MM.1S (cell line): ENCODE data around the gene GPHN.

Source experiments
- DNase-seq: peaks from one replicate; pipeline ENCODE4 v3.0.0-alpha.2; 2015
- H2AFZ ChIP-seq: fragments of 300-600 bp; sonication (generic); 2 replicates; pipeline ENCODE4 v1.6.0; 2016; ENCODE audit warnings: antibody characterized with exemption, low read length
- H3F3A ChIP-seq: fragments of 300-600 bp; sonication (generic); 2 replicates; pipeline ENCODE4 v1.6.1; 2016; ENCODE audit warnings: mild to moderate bottlenecking, antibody characterized with exemption, low read length, moderate library complexity, mixed read lengths; ENCODE audit not compliant: insufficient read depth
- H3K27ac ChIP-seq: fragments of 300-600 bp; sonication (generic); 2 replicates; pipeline ENCODE4 v1.5.1; 2016; ENCODE audit warnings: mild to moderate bottlenecking, low read length
- H3K27me3 ChIP-seq: fragments of 300-600 bp; sonication (generic); replicated peaks from 2 replicates; pipeline ENCODE4 v1.6.0; 2016; ENCODE audit warnings: low read length; ENCODE audit not compliant: insufficient read depth
- H3K36me3 ChIP-seq: fragments of 300-600 bp; sonication (generic); replicated peaks from 2 replicates; pipeline ENCODE4 v1.6.1; 2016; ENCODE audit warnings: mild to moderate bottlenecking, low read length, mixed read lengths; ENCODE audit not compliant: insufficient read depth
- H3K4me1 ChIP-seq: fragments of 300-600 bp; sonication (generic); 2 replicates; pipeline ENCODE4 v1.6.1; 2016; ENCODE audit warnings: low read length, mixed read lengths
- H3K4me2 ChIP-seq: fragments of 300-600 bp; sonication (generic); 2 replicates; pipeline ENCODE4 v1.6.0; 2016; ENCODE audit warnings: low read depth, low read length
- H3K4me3 ChIP-seq: fragments of 300-600 bp; sonication (generic); 2 replicates; pipeline ENCODE4 v1.5.1; 2016; ENCODE audit warnings: low read length, mixed read lengths
- H3K79me2 ChIP-seq: fragments of 300-600 bp; sonication (generic); 2 replicates; pipeline ENCODE4 v1.6.1; 2016; ENCODE audit warnings: mixed run types, low read length, mixed read lengths
- H3K9ac ChIP-seq: fragments of 300-600 bp; sonication (generic); 2 replicates; pipeline ENCODE4 v1.6.1; 2016; ENCODE audit warnings: low read length, mixed read lengths
- H3K9me2 ChIP-seq: fragments of 300-600 bp; sonication (generic); replicated peaks from 2 replicates; pipeline ENCODE4 v1.6.1; 2016; ENCODE audit warnings: mild to moderate bottlenecking, low read length, mixed read lengths; ENCODE audit not compliant: insufficient read depth
- H3K9me3 ChIP-seq: fragments of 300-600 bp; sonication (generic); replicated peaks from 2 replicates; pipeline ENCODE4 v1.6.1; 2016; ENCODE audit warnings: mild to moderate bottlenecking, low read length, mixed read lengths; ENCODE audit not compliant: insufficient read depth
- H4K20me1 ChIP-seq: fragments of 300-600 bp; sonication (generic); 2 replicates; pipeline ENCODE4 v1.6.1; 2016; ENCODE audit warnings: mild to moderate bottlenecking, low read length, moderate library complexity, mixed read lengths; ENCODE audit not compliant: insufficient read depth
- CTCF ChIP-seq: fragments of 300-600 bp; sonication (generic); IDR thresholded peaks from 2 replicates; pipeline ENCODE4 v1.5.1; 2016; ENCODE audit warnings: antibody characterized with exemption, low read length, mixed read lengths
- EZH2 ChIP-seq: fragments of 300-600 bp; sonication (generic); optimal IDR thresholded peaks from 2 replicates; pipeline ENCODE3; 2017; ENCODE audit warnings: low read depth, mild to moderate bottlenecking, antibody characterized with exemption, low read length, mixed read lengths
- EZH2phosphoT487 ChIP-seq: fragments of 300-600 bp; sonication (generic); IDR thresholded peaks from 2 replicates; pipeline ENCODE4 v1.6.1; 2018; ENCODE audit warnings: antibody characterized with exemption, low read length

Gene GPHN

GRCh38 chr14:67173719-67174118 is 665.8 kb downstream of the GPHN start:
- no peak for DNase-seq
- Histone ChIP-seq H3K4me2 (no peak overlapping the region), H3K79me2 (no peaks in the 10 kb centered on the region), H2AFZ (no peak overlapping the region), H3K36me3 (no peaks in the 10 kb centered on the region), H3K4me1 (no peaks in the 10 kb centered on the region), H3K27me3 (no peaks in the 10 kb centered on the region), H3K9ac (no peak overlapping the region), H3K4me3 (no peak overlapping the region), H4K20me1 (no peaks in the 10 kb centered on the region), H3K9me2 (no peaks in the 10 kb centered on the region), H3F3A (no peaks in the 10 kb centered on the region), H3K27ac (no peak overlapping the region), H3K9me3 (no peaks in the 10 kb centered on the region)
- no peak for TF ChIP-seq CTCF
- TF ChIP-seq EZH2, result no peak
- TF ChIP-seq EZH2phosphoT487, result no peak

- no peaks in the 10 kb centered on the region for H4K20me1 ChIP-seq
- no peaks in the 10 kb centered on the region for H3K9me3 ChIP-seq
- peak overlapping the region; percentile 85 for H3K4me2 ChIP-seq
- TF ChIP-seq EZH2phosphoT487, result no peak
- peaks cover 39% of the 10 kb centered on the region for H3K4me1 ChIP-seq
- H3K9ac ChIP-seq, result peak overlapping the region; percentile 81
- H2AFZ ChIP-seq, result peak overlapping the region; percentile 45; the same call in 1 of the 2 replicates
- no peaks in the 10 kb centered on the region for H3K27me3 ChIP-seq
- H3K4me3 ChIP-seq, result peak overlapping the region; percentile 42
- no peaks in the 10 kb centered on the region for H3K79me2 ChIP-seq
- no peaks in the 10 kb centered on the region for H3K36me3 ChIP-seq
- H3F3A ChIP-seq, result peaks cover 43% of the 10 kb centered on the region
- DNase-seq, result peak; percentile 60
- no peaks in the 10 kb centered on the region for H3K9me2 ChIP-seq
- peak overlapping the region; percentile 100 for H3K27ac ChIP-seq
Measured at GRCh38 chr14:67186172-67186768, 678.3 kb downstream of the GPHN start.

GRCh38 chr14:67186789-67187584 is 679.0 kb downstream of the GPHN start:
- peak overlapping the region; percentile 81 for H3K9ac ChIP-seq
- H3K4me3 ChIP-seq, result peak overlapping the region; percentile 42; the same call in 1 of the 2 replicates
- H3K27ac ChIP-seq, result peak overlapping the region; percentile 100
- H3K79me2 ChIP-seq, result no peaks in the 10 kb centered on the region
- no peaks in the 10 kb centered on the region for H3K9me3 ChIP-seq
- H3K4me1 ChIP-seq, result peaks cover 39% of the 10 kb centered on the region
- no peaks in the 10 kb centered on the region for H3K27me3 ChIP-seq
- peak; percentile 81 for DNase-seq
- peak overlapping the region; percentile 85 for H3K4me2 ChIP-seq
- H3K9me2 ChIP-seq, result no peaks in the 10 kb centered on the region
- H3K36me3 ChIP-seq, result no peaks in the 10 kb centered on the region
- H3F3A ChIP-seq, result peaks cover 43% of the 10 kb centered on the region
- 0 out of 2 replicates have a peak overlapping the region, but pooled peaks have one; percentile 45 for H2AFZ ChIP-seq
- no peaks in the 10 kb centered on the region for H4K20me1 ChIP-seq
- TF ChIP-seq EZH2 (no peak), CTCF (no peak), EZH2phosphoT487 (no peak)
